Measurements from ENCODE around the gene CHRNA4. TPM values are rescaled to one million over a fixed set of nuclear protein-coding genes. Genes with fewer than 3 reads are reported as not detected.

CHRNA4 gene
- total RNA-seq, 4 donors from 2014 or later, result 0.20 TPM; not detected in 3

- H3K4me3 ChIP-seq, result no peak overlapping the region
- H3K27me3 ChIP-seq, result no peaks in the 10 kb centered on the region
- 49% methylated on average over 15 of the region's 15 CpGs; no CpG with 5 or more reads in 1 of the 2 donors for WGBS, 2 donors (ENCODE audit: low coverage in 1 of 2)
- H3K27ac ChIP-seq, result no peak overlapping the region
- in situ Hi-C loops (cut with MboI; ENCODE audit: low pct_ligation_motif_present in 1 of 4, low pct_unique_long_range_greater_than_20kb in 1 of 4, low sequenced_read_pairs in 3 of 4) (no loop called here), intact Hi-C loops (cut with DNase I; ENCODE audit: low total_unique reads) (no loop called here)
- no peaks in the 10 kb centered on the region for H3K9me3 ChIP-seq
- no peak for DNase-seq
- TF ChIP-seq CTCF (IDR thresholded peaks at IDR 0.05), result no peak
- TF ChIP-seq EP300 (IDR thresholded peaks at IDR 0.05; ENCODE audit: low read depth), result no peak
- TF ChIP-seq POLR2A (IDR thresholded peaks at IDR 0.05), result no peak
- TF ChIP-seq POLR2AphosphoS5 (IDR thresholded peaks at IDR 0.05), result no peak
- H3K4me1 ChIP-seq, result no peaks in the 10 kb centered on the region
- H3K36me3 ChIP-seq, result no peaks in the 10 kb centered on the region
Observed at GRCh38 chr20:63315240-63315689, 45.9 kb downstream of the CHRNA4 start.

GRCh38 chr20:63314566-63315239 is 46.4 kb downstream of the CHRNA4 start:
- no peak for TF ChIP-seq POLR2A (IDR thresholded peaks at IDR 0.05)
- Histone ChIP-seq H3K4me1 (no peaks in the 10 kb centered on the region), H3K4me3 (no peak overlapping the region), H3K9me3 (no peaks in the 10 kb centered on the region), H3K27me3 (peaks cover 4% of the 10 kb centered on the region), H3K36me3 (no peaks in the 10 kb centered on the region), H3K27ac (no peak overlapping the region)
- intact Hi-C loops (cut with DNase I; ENCODE audit: low total_unique reads) (loop anchor here (5.0 kb wide), 1 partner anchor 68 kb away; no protein-coding TSS in a partner anchor), in situ Hi-C loops (cut with MboI; ENCODE audit: low pct_ligation_motif_present in 1 of 4, low pct_unique_long_range_greater_than_20kb in 1 of 4, low sequenced_read_pairs in 3 of 4) (no loop called here)
- 79% methylated on average over 14 of the region's 21 CpGs; no CpG with 5 or more reads in 1 of the 2 donors for WGBS, 2 donors (ENCODE audit: low coverage in 1 of 2)
- DNase-seq, result no peak

GRCh38 chr20:63314015-63314471 is 47.1 kb downstream of the CHRNA4 start:
- Histone ChIP-seq H3K36me3 (no peaks in the 10 kb centered on the region), H3K27me3 (peaks cover 8% of the 10 kb centered on the region), H3K27ac (no peak overlapping the region), H3K9me3 (no peaks in the 10 kb centered on the region), H3K4me1 (no peaks in the 10 kb centered on the region), H3K4me3 (no peak overlapping the region)
- in situ Hi-C loops (cut with MboI; ENCODE audit: low pct_ligation_motif_present in 1 of 4, low pct_unique_long_range_greater_than_20kb in 1 of 4, low sequenced_read_pairs in 3 of 4), result no loop called here
- WGBS, 2 donors (ENCODE audit: low coverage in 1 of 2), result 37% methylated on average over 9 of the region's 9 CpGs; no CpG with 5 or more reads in 1 of the 2 donors
- TF ChIP-seq EP300 (IDR thresholded peaks at IDR 0.05; ENCODE audit: low read depth) (no peak), POLR2AphosphoS5 (IDR thresholded peaks at IDR 0.05) (no peak), CTCF (IDR thresholded peaks at IDR 0.05) (no peak), POLR2A (IDR thresholded peaks at IDR 0.05) (no peak)
- intact Hi-C loops (cut with DNase I; ENCODE audit: low total_unique reads), result loop anchor here (5.0 kb wide), 1 partner anchor 68 kb away; no protein-coding TSS in a partner anchor
- no peak for DNase-seq

- no peak for DNase-seq
- intact Hi-C loops (cut with DNase I; ENCODE audit: low total_unique reads) (loop anchor here (5.0 kb wide), 1 partner anchor 69 kb away; no protein-coding TSS in a partner anchor), in situ Hi-C loops (cut with MboI; ENCODE audit: low pct_ligation_motif_present in 1 of 4, low pct_unique_long_range_greater_than_20kb in 1 of 4, low sequenced_read_pairs in 3 of 4) (no loop called here)
- Histone ChIP-seq H3K4me1 (no peaks in the 10 kb centered on the region), H3K27me3 (peaks cover 14% of the 10 kb centered on the region), H3K4me3 (no peak overlapping the region), H3K36me3 (no peaks in the 10 kb centered on the region), H3K9me3 (no peaks in the 10 kb centered on the region), H3K27ac (no peak overlapping the region)
- 48% methylated on average over 22 of the region's 25 CpGs; no CpG with 5 or more reads in 1 of the 2 donors for WGBS, 2 donors (ENCODE audit: low coverage in 1 of 2)
- no peak for TF ChIP-seq EP300 (IDR thresholded peaks at IDR 0.05; ENCODE audit: low read depth)
- TF ChIP-seq POLR2A (IDR thresholded peaks at IDR 0.05), result no peak
- TF ChIP-seq CTCF (IDR thresholded peaks at IDR 0.05), result no peak
- no peak for TF ChIP-seq POLR2AphosphoS5 (IDR thresholded peaks at IDR 0.05)
Observed at GRCh38 chr20:63313349-63314014, 47.7 kb downstream of the CHRNA4 start.
